ENCODE results near the gene SRM. TPM values are rescaled to one million over a fixed set of nuclear protein-coding genes. Genes with fewer than 3 reads are reported as not detected.

Gene SRM
- total and polyA plus RNA-seq, 2 donors (not counting 1 experiment from before 2014, with no cell fraction given), result 38.9 to 79.2 TPM

DNA sequence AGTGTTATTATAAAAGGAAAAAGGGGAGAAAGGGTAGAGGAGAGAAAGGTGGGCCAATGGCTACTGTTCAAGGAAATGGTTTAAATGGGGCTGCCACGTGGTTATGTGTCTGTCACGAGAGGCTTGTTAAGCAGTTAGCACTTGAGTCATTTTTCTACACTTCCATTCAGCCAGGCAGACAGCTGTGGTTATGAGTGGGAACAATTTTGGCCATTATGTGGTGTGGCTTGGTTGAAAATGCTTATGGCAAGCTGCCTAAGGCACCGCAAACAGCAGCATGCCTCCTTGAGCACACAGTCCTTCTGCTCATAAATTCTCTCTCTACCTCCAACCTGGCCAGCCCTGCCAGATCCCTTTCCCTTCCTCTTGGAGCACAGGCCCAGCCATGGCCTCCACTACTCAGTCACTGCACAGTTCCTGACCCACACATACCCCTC lies 3.2 kb upstream of the SRM start:
- Histone ChIP-seq H3K27ac (ENCODE audit: low read length in 2 of 2) (no peak overlapping the region), H4K20me1 (ENCODE audit: control insufficient read depth, insufficient read depth, low read length, poor library complexity, severe bottlenecking) (peaks cover 10% of the 10 kb centered on the region), H3K36me3 (replicated peaks in 1 of 2; ENCODE audit: control extremely low read depth in 1 of 2, control insufficient read depth in 1 of 2, extremely low read depth in 1 of 2, insufficient read depth in 2 of 2, low read length in 1 of 2) (peaks cover 4 to 19% of the 10 kb centered on the region in 2 experiments), H3K4me1 (ENCODE audit: control insufficient read depth in 2 of 2, insufficient read depth in 2 of 2, low read length in 2 of 2) (peaks cover 16 to 19% of the 10 kb centered on the region in 2 donors), H3K4me2 (replicated peaks; ENCODE audit: low read depth, low read length, poor library complexity, severe bottlenecking) (no peak overlapping the region), H2AFZ (ENCODE audit: insufficient read depth, low read depth, low read length, poor library complexity, severe bottlenecking) (no peak overlapping the region), H3K27me3 (replicated peaks in 1 of 4; ENCODE audit: control extremely low read depth in 1 of 4, control insufficient read depth in 3 of 4, insufficient read depth in 4 of 4, low read length in 3 of 4) (no peaks in the 10 kb centered on the region), H3K4me3 (ENCODE audit: control extremely low read depth in 1 of 5, extremely low read depth in 1 of 5, insufficient read depth in 1 of 5, low read depth in 2 of 5, low read length in 4 of 5) (no peak overlapping the region), H3K79me2 (ENCODE audit: control insufficient read depth, insufficient read depth, low read length) (peaks cover 28% of the 10 kb centered on the region), H3K9ac (ENCODE audit: low read length) (no peak overlapping the region), H3K9me3 (ENCODE audit: control extremely low read depth in 1 of 3, control insufficient read depth in 2 of 3, insufficient read depth in 1 of 3, low read length in 2 of 3) (peaks cover 0 to 3% (median 0%) of the 10 kb centered on the region in 3 donors)
- H3K9me3 Mint-ChIP-seq (ENCODE audit: insufficient read depth), result no peaks in the 10 kb centered on the region
- H3K4me1 Mint-ChIP-seq, result peaks cover 25% of the 10 kb centered on the region
- DNase-seq (no peak), ATAC-seq (ENCODE audit: low read depth) (no peak)
- CTCF ChIA-PET, result interaction anchor here (1.6 to 1.7 kb wide), 2 partner anchors 25 to 36 kb away, joined by 5 read pairs; no protein-coding TSS in a partner anchor
- intact Hi-C loops (cut with micrococcal nuclease), result no loop called here
- TF ChIP-seq, protein P1, sequence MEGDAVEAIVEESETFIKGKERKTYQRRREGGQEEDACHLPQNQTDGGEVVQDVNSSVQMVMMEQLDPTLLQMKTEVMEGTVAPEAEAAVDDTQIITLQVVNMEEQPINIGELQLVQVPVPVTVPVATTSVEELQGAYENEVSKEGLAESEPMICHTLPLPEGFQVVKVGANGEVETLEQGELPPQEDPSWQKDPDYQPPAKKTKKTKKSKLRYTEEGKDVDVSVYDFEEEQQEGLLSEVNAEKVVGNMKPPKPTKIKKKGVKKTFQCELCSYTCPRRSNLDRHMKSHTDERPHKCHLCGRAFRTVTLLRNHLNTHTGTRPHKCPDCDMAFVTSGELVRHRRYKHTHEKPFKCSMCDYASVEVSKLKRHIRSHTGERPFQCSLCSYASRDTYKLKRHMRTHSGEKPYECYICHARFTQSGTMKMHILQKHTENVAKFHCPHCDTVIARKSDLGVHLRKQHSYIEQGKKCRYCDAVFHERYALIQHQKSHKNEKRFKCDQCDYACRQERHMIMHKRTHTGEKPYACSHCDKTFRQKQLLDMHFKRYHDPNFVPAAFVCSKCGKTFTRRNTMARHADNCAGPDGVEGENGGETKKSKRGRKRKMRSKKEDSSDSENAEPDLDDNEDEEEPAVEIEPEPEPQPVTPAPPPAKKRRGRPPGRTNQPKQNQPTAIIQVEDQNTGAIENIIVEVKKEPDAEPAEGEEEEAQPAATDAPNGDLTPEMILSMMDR (IDR thresholded peaks at IDR 0.05), result no peak
- no peak for TF ChIP-seq EZH2 (IDR thresholded peaks at IDR 0.05; ENCODE audit: borderline replicate concordance, insufficient read depth, low read depth, low read length, poor library complexity, severe bottlenecking)
- no peaks in the 10 kb centered on the region for H3K27me3 Mint-ChIP-seq
- H3K4me3 Mint-ChIP-seq, result no peak overlapping the region
- peak overlapping the region; percentile 73 for H3K27ac Mint-ChIP-seq
- no CpG with 5 or more reads among the region's 3 CpGs for WGBS (ENCODE audit: insufficient coverage)
- POLR2A ChIA-PET, result no interaction called here

DNA sequence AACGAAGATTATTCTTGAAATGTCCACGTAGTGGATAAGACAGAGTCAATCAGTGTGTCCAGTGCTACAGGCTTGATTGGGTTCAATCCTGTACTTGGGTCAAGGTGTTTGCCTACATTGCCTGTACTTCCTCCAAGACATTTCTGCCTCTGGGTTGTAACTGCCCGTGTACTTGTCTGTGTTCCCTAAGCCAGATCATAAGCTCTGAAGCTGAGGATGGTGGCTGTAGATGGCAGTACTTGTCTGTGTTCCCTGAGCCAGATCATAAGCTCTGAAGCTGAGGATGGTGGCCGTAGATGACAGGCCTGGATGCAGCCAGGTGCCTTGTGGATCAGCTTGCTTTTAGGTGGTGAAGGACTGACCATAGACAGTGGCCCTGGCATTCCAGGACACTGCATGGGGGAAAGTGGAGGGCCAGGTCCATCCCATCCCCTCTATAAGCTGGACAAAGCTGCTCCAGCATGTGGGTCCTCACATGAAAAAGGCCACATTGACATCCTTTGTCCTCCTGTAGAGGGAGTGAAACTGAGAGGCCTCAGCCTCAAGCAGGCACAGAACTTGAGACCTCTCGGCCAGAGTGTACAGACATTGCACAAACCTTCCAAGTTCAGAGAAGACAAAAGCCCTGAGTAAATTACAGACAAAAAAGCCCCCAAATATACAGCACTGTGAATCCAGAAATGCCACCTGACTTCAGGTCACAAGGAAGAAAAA lies 2.0 kb upstream of the SRM start:
- Histone ChIP-seq H2AFZ (ENCODE audit: insufficient read depth, low read depth, low read length, poor library complexity, severe bottlenecking) (no peak overlapping the region), H3K27me3 (replicated peaks in 1 of 4; ENCODE audit: control extremely low read depth in 1 of 4, control insufficient read depth in 3 of 4, insufficient read depth in 4 of 4, low read length in 3 of 4) (no peaks in the 10 kb centered on the region), H3K9me3 (ENCODE audit: control extremely low read depth in 1 of 3, control insufficient read depth in 2 of 3, insufficient read depth in 1 of 3, low read length in 2 of 3) (peaks cover 0 to 3% (median 0%) of the 10 kb centered on the region in 3 donors), H3K4me1 (ENCODE audit: control insufficient read depth in 2 of 2, insufficient read depth in 2 of 2, low read length in 2 of 2) (peaks cover 16 to 19% of the 10 kb centered on the region in 2 donors), H3K79me2 (ENCODE audit: control insufficient read depth, insufficient read depth, low read length) (peaks cover 28% of the 10 kb centered on the region), H3K36me3 (replicated peaks in 1 of 2; ENCODE audit: control extremely low read depth in 1 of 2, control insufficient read depth in 1 of 2, extremely low read depth in 1 of 2, insufficient read depth in 2 of 2, low read length in 1 of 2) (peaks cover 4 to 12% of the 10 kb centered on the region in 2 experiments), H3K4me2 (replicated peaks; ENCODE audit: low read depth, low read length, poor library complexity, severe bottlenecking) (no peak overlapping the region), H4K20me1 (ENCODE audit: control insufficient read depth, insufficient read depth, low read length, poor library complexity, severe bottlenecking) (peaks cover 10% of the 10 kb centered on the region), H3K27ac (ENCODE audit: low read length in 2 of 2) (no peak overlapping the region), H3K4me3 (ENCODE audit: control extremely low read depth in 1 of 5, extremely low read depth in 1 of 5, insufficient read depth in 1 of 5, low read depth in 2 of 5, low read length in 4 of 5) (no peak overlapping the region), H3K9ac (ENCODE audit: low read length) (no peak overlapping the region)
- POLR2A ChIA-PET, result interaction anchor here (2.2 kb wide), 1 partner anchor 24 kb away, joined by 6 read pairs; no protein-coding TSS in a partner anchor
- WGBS (ENCODE audit: insufficient coverage), result 96% methylated on average over 4 of the region's 5 CpGs
- Mint-ChIP-seq H3K4me1 (peaks cover 25% of the 10 kb centered on the region), H3K9me3 (ENCODE audit: insufficient read depth) (no peaks in the 10 kb centered on the region), H3K4me3 (peak overlapping the region; percentile 30), H3K27ac (no peak overlapping the region), H3K27me3 (no peaks in the 10 kb centered on the region)
- TF ChIP-seq EZH2 (IDR thresholded peaks at IDR 0.05; ENCODE audit: borderline replicate concordance, insufficient read depth, low read depth, low read length, poor library complexity, severe bottlenecking), result no peak
- TF ChIP-seq, protein P1 (IDR thresholded peaks at IDR 0.05), result no peak
- CTCF ChIA-PET, result interaction anchor here (1.5 to 3.0 kb wide), 3 partner anchors 24 to 37 kb away, joined by 4 to 22 read pairs (median 5); no protein-coding TSS in a partner anchor
- ATAC-seq (ENCODE audit: low read depth) (no peak), DNase-seq (no peak)
- intact Hi-C loops (cut with micrococcal nuclease), result no loop called here
